K562 (cell line): ENCODE results near the gene TMEM107. TPM values are rescaled to one million over a fixed set of nuclear protein-coding genes. Genes with fewer than 3 reads are reported as not detected.
A peak's percentile ranks its signal among the peaks of the same experiment; 100 is the strongest.

Experiments used
- ATAC-seq: fragments of 200-7000 bp; cut with Tn5 transposase; 3 replicates; pipeline ENCODE4 v1.9.1; 2020; ENCODE audit warnings: moderate library complexity
- BruUV-seq: library from RNA; stranded (reverse); fragments of 400-500 nt; replicated peaks from 2 replicates; lab custom pipeline; 2021; lab: Mats Ljungman, UMichigan
- CTCF ChIA-PET: fragments of 300-600 bp; formaldehyde crosslinking; extraction: SDS; loops from one replicate; lab custom pipeline; 2021; ENCODE audit warnings: low intra/inter-chr PET ratio; lab: Yijun Ruan, JAX
- POLR2A ChIA-PET: fragments of 300-600, 350-650 bp; sonication (Branson Sonifier 250); formaldehyde crosslinking; extraction: SDS; loops from one replicate; lab custom pipeline; 2021; ENCODE audit warnings: antibody characterized with exemption, inconsistent platforms; lab: Yijun Ruan, JAX
- DNase-seq, 4 experiments: peaks; one replicate each; pipeline versions ENCODE4 v3.0.0 to v3.0.0-alpha.2; 2011 to 2018; ENCODE audit warnings: low spot score in 3 of 4, mixed read lengths in 3 of 4; ENCODE audit errors: extremely low read depth in 1 of 4
- FAIRE-seq: peaks from 2 replicates; lab custom pipeline; 2011; peaks lifted over from hg19 to GRCh38; lab: Jason Lieb, UNC
- H2AFZ ChIP-seq: 2 replicates; pipeline ENCODE4 v1.6.0; 2011; ENCODE audit warnings: low read depth, low read length, control low read depth, inconsistent platforms
- H3K27ac ChIP-seq: fragments of 200-600 bp; 3 replicates; pipeline ENCODE4 v1.8.0; 2011; ENCODE audit warnings: low read depth, mild to moderate bottlenecking, control low read depth, inconsistent platforms, low read length, moderate library complexity, mixed read lengths; ENCODE audit errors: extremely low read depth
- H3K27me3 ChIP-seq, 2 experiments: fragments of 300-600 bp in 1 of 2; 2 replicates in 1 of 2; 3 replicates in 1 of 2; pipeline versions ENCODE4 v1.6.0 to v1.8.0; 2011; ENCODE audit warnings: inconsistent platforms in 2 of 2, low read length in 2 of 2, mild to moderate bottlenecking in 1 of 2, mixed read lengths in 1 of 2, moderate library complexity in 1 of 2; ENCODE audit not compliant: control insufficient read depth in 2 of 2, insufficient read depth in 2 of 2
- H3K36me3 ChIP-seq: fragments of 300-600 bp; 3 replicates; pipeline ENCODE4 v1.8.0; 2011; ENCODE audit warnings: mild to moderate bottlenecking, low read length, inconsistent platforms; ENCODE audit not compliant: control insufficient read depth, insufficient read depth
- H3K4me1 ChIP-seq, 2 experiments: fragments of 200-600 bp in 1 of 2; replicated peaks in 1 of 2; 2 replicates in 1 of 2; 3 replicates in 1 of 2; pipeline versions ENCODE4 v1.5.1 to v1.8.0; 2011; ENCODE audit warnings: inconsistent platforms in 2 of 2, low read length in 2 of 2, mild to moderate bottlenecking in 1 of 2, mixed read lengths in 1 of 2, moderate library complexity in 1 of 2; ENCODE audit not compliant: control insufficient read depth in 2 of 2, insufficient read depth in 2 of 2
- H3K4me2 ChIP-seq: 2 replicates; pipeline ENCODE4 v1.6.1; 2011; ENCODE audit warnings: low read length, control low read depth, inconsistent platforms, mixed read lengths; ENCODE audit not compliant: insufficient read depth
- H3K4me3 ChIP-seq: fragments of 200-600 bp; sonication (generic), shearing (Covaris generic); 2 replicates; pipeline ENCODE4 v1.5.1; 2016; ENCODE audit warnings: control low read depth, inconsistent platforms
- H3K79me2 ChIP-seq: fragments of 200-600 bp; 3 replicates; pipeline ENCODE4 v1.8.0; 2011; ENCODE audit warnings: low read length, inconsistent platforms; ENCODE audit not compliant: control insufficient read depth, insufficient read depth
- H3K9ac ChIP-seq, 2 experiments: 2 replicates each; pipeline versions ENCODE4 v1.6.0 to v1.6.1; 2011; ENCODE audit warnings: low read depth in 2 of 2, low read length in 2 of 2, control low read depth in 1 of 2, inconsistent platforms in 1 of 2, mild to moderate bottlenecking in 1 of 2, mixed read lengths in 1 of 2; ENCODE audit not compliant: insufficient read depth in 1 of 2
- H3K9me1 ChIP-seq: one replicate; pipeline ENCODE4 v1.6.0; 2011; ENCODE audit warnings: inconsistent platforms, mild to moderate bottlenecking, low read length, moderate library complexity; ENCODE audit not compliant: control insufficient read depth, insufficient read depth
- H3K9me3 ChIP-seq: replicated peaks from 2 replicates; pipeline ENCODE4 v1.5.1; 2011; ENCODE audit warnings: low read depth, low read length, inconsistent platforms; ENCODE audit not compliant: control insufficient read depth, insufficient read depth
- H4K20me1 ChIP-seq: replicated peaks from 2 replicates; pipeline ENCODE4 v1.6.1; 2011; ENCODE audit warnings: low read length, inconsistent platforms, mixed read lengths; ENCODE audit not compliant: control insufficient read depth, insufficient read depth
- BRD4 ChIP-seq: fragments of 200-600 bp; sonication (generic); IDR thresholded peaks from 2 replicates; pipeline ENCODE4 v1.6.1; 2017; ENCODE audit warnings: inconsistent platforms
- CBFA2T3 ChIP-seq: fragments of 450-650 bp; IDR thresholded peaks from 2 replicates; pipeline ENCODE4 v1.6.1; 2017
- GATAD2A ChIP-seq: fragments of 450-650 bp; IDR thresholded peaks from 2 replicates; pipeline ENCODE4 v1.6.1; 2017
- TSC22D4 ChIP-seq: fragments of 450-650 bp; IDR thresholded peaks from 2 replicates; pipeline ENCODE4 v1.6.1; 2016; ENCODE audit warnings: missing genetic modification characterization, missing biosample characterization, control low read depth
- WGBS: fragments of 100-300 bp; shearing (Covaris generic); methylation state at CpG from one replicate; pipeline ENCODE4 v1.1.6; 2016; ENCODE audit warnings: low coverage, mixed read lengths; ENCODE audit not compliant: insufficient coverage; ENCODE audit errors: missing lambda C conversion rate; 5-methylcytosine and 5-hydroxymethylcytosine counted together
- in situ Hi-C: fragments of 300-500 bp; cut with MboI; formaldehyde crosslinking; loops from 4 replicates; pipeline ENCODE4 v1.15.0; 2018; ENCODE audit warnings: inconsistent platforms, mixed read lengths
- intact Hi-C: fragments of 100-400 bp; cut with micrococcal nuclease; formaldehyde crosslinking; loops from 2 replicates; pipeline ENCODE4 v1.14.2; 2022
- polyA plus RNA-seq, 8 experiments: library from polyadenylated mRNA; depleted of rRNA in 4 of 8; stranded (reverse) in 5 of 8; unstranded in 3 of 8; fragments of >200 nt; fragmentation: Nextera tagmentation in 2 of 8; fragmentation: Illumina TruSeq in 1 of 8; extraction: Ambion mirVana in 2 of 8; extraction: Trizol in 1 of 8; gene quantifications; 2 replicates each; pipeline versions ENCODE4 v1.2.1 to v1.2.3, GENCODE V29; 2011 to 2014; ENCODE audit warnings: inconsistent platforms in 1 of 8, missing spikeins in 1 of 8
- total RNA-seq, 7 experiments: library from RNA; depleted of rRNA in 6 of 7; stranded (reverse); fragments of >200 nt in 6 of 7; fragmentation: Illumina TruSeq in 2 of 7; extraction: Trizol in 2 of 7; gene quantifications; 2 replicates each; pipeline versions ENCODE4 v1.2.1 to v1.2.3, GENCODE V29; 2011 to 2021; ENCODE audit warnings: low replicate concordance in 1 of 7
- TF ChIP-seq, protein P1 (sequence below): sonication (generic); formaldehyde crosslinking; IDR thresholded peaks from 2 replicates; pipeline ENCODE4 v1.8.0; 2022; ENCODE audit warnings: mild to moderate bottlenecking, missing genetic modification reagents
- TF ChIP-seq, protein P2 (sequence below): sonication (generic); formaldehyde crosslinking; IDR thresholded peaks from 2 replicates; pipeline ENCODE4 v1.8.0; 2022; ENCODE audit warnings: missing genetic modification reagents, mild to moderate bottlenecking, moderate library complexity, borderline replicate concordance
- TF ChIP-seq, protein P3 (sequence below): fragments of 450-650 bp; IDR thresholded peaks from 2 replicates; pipeline ENCODE4 v1.6.1; 2016; ENCODE audit warnings: mild to moderate bottlenecking
- TF ChIP-seq, protein P4 (sequence below), 2 experiments: fragments of 200-800 bp in 1 of 2; sonication (Bioruptor generic) in 1 of 2; sonication (generic) in 1 of 2; formaldehyde crosslinking in 1 of 2; IDR thresholded peaks in 1 of 2; conservative IDR thresholded peaks in 1 of 2; 2 replicates each; pipeline versions ENCODE4 v1.5.0 to v1.6.1; 2016 to 2020; ENCODE audit warnings: missing compliant biosample characterization in 1 of 2, missing genetic modification characterization in 1 of 2, missing genetic modification reagents in 1 of 2

The TMEM107 gene
- total and polyA plus RNA-seq, 9 of the 15 experiments (the other 6 are each of a cell fraction or from before 2014, with no cell fraction given), result 7.1 to 26.2 (median 16.9) TPM

DNA sequence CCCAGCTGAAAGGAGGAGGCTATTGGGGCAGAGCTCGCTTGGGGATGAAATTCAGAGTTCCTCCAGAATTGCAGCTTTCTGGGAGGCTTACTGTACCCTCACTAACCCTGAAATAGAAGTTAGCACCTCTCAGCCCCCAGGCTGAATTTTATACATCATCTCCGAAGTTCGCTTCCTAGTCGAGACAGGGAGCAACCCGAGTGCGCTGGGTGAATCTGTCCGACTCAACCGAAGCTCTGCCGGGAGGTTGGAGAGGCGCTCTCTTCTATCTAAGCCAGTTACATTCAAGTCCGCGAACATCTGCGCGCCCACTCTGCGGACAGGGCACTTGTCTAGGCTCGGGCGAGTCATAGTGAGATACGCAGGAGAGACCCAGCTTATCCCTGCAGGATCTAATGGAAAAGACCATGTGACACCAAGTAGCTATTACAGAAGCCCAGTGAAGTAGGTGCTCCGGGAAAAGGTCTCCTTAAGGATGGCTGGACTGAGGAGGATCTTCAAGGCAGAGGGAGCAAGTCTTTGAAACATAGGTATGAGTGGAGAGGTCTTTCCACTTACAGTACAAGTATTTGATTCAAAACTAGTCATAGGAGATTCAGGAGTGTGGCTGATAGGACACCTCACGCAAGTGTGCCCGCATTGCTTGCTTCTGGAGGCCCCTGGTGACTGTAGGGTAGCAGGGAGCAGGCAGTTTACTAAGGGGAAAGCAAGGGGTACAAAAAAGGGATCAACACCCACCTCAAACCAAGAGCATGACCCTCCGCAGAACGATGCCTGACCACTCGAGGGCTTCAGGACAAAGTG lies 51.6 kb downstream of the TMEM107 start:
- Histone ChIP-seq H3K4me2 (peak overlapping the region; percentile 87), H3K79me2 (no peaks in the 10 kb centered on the region), H3K9me1 (no peaks in the 10 kb centered on the region), H2AFZ (peak overlapping the region; percentile 82; the same call in 1 of the 2 replicates), H3K27me3 (0 out of 5 replicates have a peak, but pooled peaks cover 0 to 9% of the 10 kb centered on the region in 2 experiments), H4K20me1 (peaks cover 4% of the 10 kb centered on the region; the same call in 1 of the 2 replicates), H3K4me1 (peaks cover 22 to 66% of the 10 kb centered on the region in 2 experiments), H3K9ac (peak overlapping the region in 1 of 2 experiments; percentile 80; a peak in 2 of 4 replicates), H3K9me3 (no peaks in the 10 kb centered on the region), H3K36me3 (no peaks in the 10 kb centered on the region), H3K4me3 (peak overlapping the region; percentile 73), H3K27ac (no peak overlapping the region)
- intact Hi-C loops (loop anchor here (5.0 to 10.0 kb wide), 3 partner anchors 48 to 290 kb away; partner anchors contain the start of gene KDM6B), in situ Hi-C loops (loop anchor here (5.0 kb wide), 2 partner anchors 98 to 178 kb away; no protein-coding TSS in a partner anchor)
- ChIA-PET POLR2A (interaction anchor here (0.6 to 2.1 kb wide), 5 partner anchors 10 to 164 kb away, joined by 3 to 5 read pairs (median 4); partner anchors contain the start of genes AURKB and RANGRF), CTCF (no interaction called here)
- TF ChIP-seq, protein P1, sequence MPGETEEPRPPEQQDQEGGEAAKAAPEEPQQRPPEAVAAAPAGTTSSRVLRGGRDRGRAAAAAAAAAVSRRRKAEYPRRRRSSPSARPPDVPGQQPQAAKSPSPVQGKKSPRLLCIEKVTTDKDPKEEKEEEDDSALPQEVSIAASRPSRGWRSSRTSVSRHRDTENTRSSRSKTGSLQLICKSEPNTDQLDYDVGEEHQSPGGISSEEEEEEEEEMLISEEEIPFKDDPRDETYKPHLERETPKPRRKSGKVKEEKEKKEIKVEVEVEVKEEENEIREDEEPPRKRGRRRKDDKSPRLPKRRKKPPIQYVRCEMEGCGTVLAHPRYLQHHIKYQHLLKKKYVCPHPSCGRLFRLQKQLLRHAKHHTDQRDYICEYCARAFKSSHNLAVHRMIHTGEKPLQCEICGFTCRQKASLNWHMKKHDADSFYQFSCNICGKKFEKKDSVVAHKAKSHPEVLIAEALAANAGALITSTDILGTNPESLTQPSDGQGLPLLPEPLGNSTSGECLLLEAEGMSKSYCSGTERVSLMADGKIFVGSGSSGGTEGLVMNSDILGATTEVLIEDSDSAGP (CRISPR knock-in tag), result no peak
- TF ChIP-seq GATAD2A, result no peak
- TF ChIP-seq, protein P2, sequence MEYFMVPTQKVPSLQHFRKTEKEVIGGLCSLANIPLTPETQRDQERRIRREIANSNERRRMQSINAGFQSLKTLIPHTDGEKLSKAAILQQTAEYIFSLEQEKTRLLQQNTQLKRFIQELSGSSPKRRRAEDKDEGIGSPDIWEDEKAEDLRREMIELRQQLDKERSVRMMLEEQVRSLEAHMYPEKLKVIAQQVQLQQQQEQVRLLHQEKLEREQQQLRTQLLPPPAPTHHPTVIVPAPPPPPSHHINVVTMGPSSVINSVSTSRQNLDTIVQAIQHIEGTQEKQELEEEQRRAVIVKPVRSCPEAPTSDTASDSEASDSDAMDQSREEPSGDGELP, result 0 out of 2 replicates have a peak, but pooled peaks have one; percentile 26
- no peak for TF ChIP-seq BRD4
- no peak for TF ChIP-seq TSC22D4 (tag)
- TF ChIP-seq, protein P3, sequence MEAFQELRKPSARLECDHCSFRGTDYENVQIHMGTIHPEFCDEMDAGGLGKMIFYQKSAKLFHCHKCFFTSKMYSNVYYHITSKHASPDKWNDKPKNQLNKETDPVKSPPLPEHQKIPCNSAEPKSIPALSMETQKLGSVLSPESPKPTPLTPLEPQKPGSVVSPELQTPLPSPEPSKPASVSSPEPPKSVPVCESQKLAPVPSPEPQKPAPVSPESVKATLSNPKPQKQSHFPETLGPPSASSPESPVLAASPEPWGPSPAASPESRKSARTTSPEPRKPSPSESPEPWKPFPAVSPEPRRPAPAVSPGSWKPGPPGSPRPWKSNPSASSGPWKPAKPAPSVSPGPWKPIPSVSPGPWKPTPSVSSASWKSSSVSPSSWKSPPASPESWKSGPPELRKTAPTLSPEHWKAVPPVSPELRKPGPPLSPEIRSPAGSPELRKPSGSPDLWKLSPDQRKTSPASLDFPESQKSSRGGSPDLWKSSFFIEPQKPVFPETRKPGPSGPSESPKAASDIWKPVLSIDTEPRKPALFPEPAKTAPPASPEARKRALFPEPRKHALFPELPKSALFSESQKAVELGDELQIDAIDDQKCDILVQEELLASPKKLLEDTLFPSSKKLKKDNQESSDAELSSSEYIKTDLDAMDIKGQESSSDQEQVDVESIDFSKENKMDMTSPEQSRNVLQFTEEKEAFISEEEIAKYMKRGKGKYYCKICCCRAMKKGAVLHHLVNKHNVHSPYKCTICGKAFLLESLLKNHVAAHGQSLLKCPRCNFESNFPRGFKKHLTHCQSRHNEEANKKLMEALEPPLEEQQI, result no peak
- no peak for TF ChIP-seq CBFA2T3
- TF ChIP-seq, protein P4, sequence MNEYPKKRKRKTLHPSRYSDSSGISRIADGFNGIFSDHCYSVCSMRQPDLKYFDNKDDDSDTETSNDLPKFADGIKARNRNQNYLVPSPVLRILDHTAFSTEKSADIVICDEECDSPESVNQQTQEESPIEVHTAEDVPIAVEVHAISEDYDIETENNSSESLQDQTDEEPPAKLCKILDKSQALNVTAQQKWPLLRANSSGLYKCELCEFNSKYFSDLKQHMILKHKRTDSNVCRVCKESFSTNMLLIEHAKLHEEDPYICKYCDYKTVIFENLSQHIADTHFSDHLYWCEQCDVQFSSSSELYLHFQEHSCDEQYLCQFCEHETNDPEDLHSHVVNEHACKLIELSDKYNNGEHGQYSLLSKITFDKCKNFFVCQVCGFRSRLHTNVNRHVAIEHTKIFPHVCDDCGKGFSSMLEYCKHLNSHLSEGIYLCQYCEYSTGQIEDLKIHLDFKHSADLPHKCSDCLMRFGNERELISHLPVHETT (CRISPR knock-in tag; conservative IDR thresholded peaks at IDR 0.05 in 1 of 2, IDR thresholded peaks at IDR 0.05 in 1 of 2), result no peak
- BruUV-seq, result no TSS peak
- DNase-seq, result peak in 1 of 4 experiments; percentile 26
- FAIRE-seq, result no peak
- ATAC-seq, result no peak
- WGBS, result 15% methylated on average over 22 of the region's 24 CpGs
